B cell (primary cell): ENCODE measurements around the gene S100A10. TPM values are rescaled to one million over a fixed set of nuclear protein-coding genes. Genes with fewer than 3 reads are reported as not detected.

Experiments
- ATAC-seq: fragments of 200-7000 bp; cut with Tn5 transposase; one replicate; pipeline ENCODE4 v1.10.0; 2021; ENCODE audit warnings: low read depth, mild to moderate bottlenecking, moderate number of reproducible peaks, moderate library complexity
- CTCF ChIA-PET: fragments of 350-600 bp; sonication (Branson Sonifier 250); formaldehyde crosslinking; loops from one replicate; lab custom pipeline; 2021; ENCODE audit warnings: antibody characterized with exemption, inconsistent platforms; lab: Charles Lee
- POLR2A ChIA-PET: fragments of 350-600 bp; sonication (Branson Sonifier 250); formaldehyde crosslinking; loops from one replicate; lab custom pipeline; 2021; ENCODE audit warnings: antibody characterized with exemption; lab: Charles Lee
- DNase-seq: peaks from one replicate; pipeline ENCODE4 v3.0.0; 2013
- H2AFZ ChIP-seq: 2 replicates; pipeline ENCODE4 v1.6.1; 2012; ENCODE audit warnings: mild to moderate bottlenecking, low read depth, low read length; ENCODE audit not compliant: insufficient read depth, poor library complexity, severe bottlenecking
- H3K27ac ChIP-seq, 2 donors: 1 replicate in 1 of 2; 2 replicates in 1 of 2; pipeline ENCODE4 v1.5.1; 2012 to 2013; ENCODE audit warnings: low read length in 2 of 2, mild to moderate bottlenecking in 2 of 2, moderate library complexity in 1 of 2
- H3K27me3 ChIP-seq, 4 experiments: fragments of 200-600 bp in 1 of 4; sonication (generic) in 1 of 4; replicated peaks in 1 of 4; 1 replicate in 2 of 4; 2 replicates in 2 of 4; pipeline versions ENCODE4 v1.6.1 to v1.7.0; 2013 to 2016; ENCODE audit warnings: low read length in 3 of 4, mild to moderate bottlenecking in 2 of 4, mixed read lengths in 1 of 4, moderate library complexity in 1 of 4; ENCODE audit not compliant: insufficient read depth in 4 of 4, control insufficient read depth in 3 of 4; ENCODE audit errors: control extremely low read depth in 1 of 4
- H3K36me3 ChIP-seq, 2 experiments: replicated peaks in 1 of 2; 1 replicate in 1 of 2; 2 replicates in 1 of 2; pipeline versions ENCODE4 v1.6.1 to v1.7.1; 2013; ENCODE audit warnings: low read length in 1 of 2; ENCODE audit not compliant: insufficient read depth in 2 of 2, control insufficient read depth in 1 of 2; ENCODE audit errors: control extremely low read depth in 1 of 2, extremely low read depth in 1 of 2
- H3K4me1 ChIP-seq, 2 donors: fragments of 200-600 bp in 1 of 2; sonication (generic) in 1 of 2; 1 replicate in 1 of 2; 2 replicates in 1 of 2; pipeline versions ENCODE4 v1.5.1 to v1.6.1; 2013 to 2017; ENCODE audit warnings: low read length in 2 of 2; ENCODE audit not compliant: control insufficient read depth in 2 of 2, insufficient read depth in 2 of 2
- H3K4me2 ChIP-seq: replicated peaks from 2 replicates; pipeline ENCODE3; 2012; ENCODE audit warnings: mild to moderate bottlenecking, low read depth, low read length; ENCODE audit not compliant: poor library complexity, severe bottlenecking
- H3K4me3 ChIP-seq, 5 experiments: fragments of 200-600 bp in 1 of 5; sonication (generic) in 1 of 5; 1 replicate in 3 of 5; 2 replicates in 2 of 5; pipeline versions ENCODE4 v1.5.1 to v1.7.0; 2011 to 2016; ENCODE audit warnings: low read length in 4 of 5, mild to moderate bottlenecking in 4 of 5, low read depth in 2 of 5, control low read depth in 1 of 5, moderate library complexity in 1 of 5; ENCODE audit not compliant: insufficient read depth in 1 of 5; ENCODE audit errors: control extremely low read depth in 1 of 5, extremely low read depth in 1 of 5
- H3K79me2 ChIP-seq: fragments of 200-600 bp; sonication (generic); one replicate; pipeline ENCODE4 v1.6.0; 2016; ENCODE audit warnings: low read length; ENCODE audit not compliant: control insufficient read depth, insufficient read depth
- H3K9ac ChIP-seq: fragments of 200-600 bp; sonication (generic); 2 replicates; pipeline ENCODE4 v1.6.1; 2017; ENCODE audit warnings: mild to moderate bottlenecking, low read length, moderate library complexity
- H3K9me3 ChIP-seq, 3 donors: one replicate each; pipeline versions ENCODE4 v1.6.1 to v1.7.1; 2013; ENCODE audit warnings: low read length in 2 of 3; ENCODE audit not compliant: control insufficient read depth in 2 of 3, insufficient read depth in 1 of 3; ENCODE audit errors: control extremely low read depth in 1 of 3
- H4K20me1 ChIP-seq: 2 replicates; pipeline ENCODE4 v1.6.0; 2012; ENCODE audit warnings: mild to moderate bottlenecking, low read length; ENCODE audit not compliant: insufficient read depth, control insufficient read depth, poor library complexity, severe bottlenecking
- H3K27ac Mint-ChIP-seq: one replicate; pipeline ENCODE4 v1.8.0; 2021; ENCODE audit warnings: mixed read lengths
- H3K27me3 Mint-ChIP-seq: one replicate; pipeline ENCODE4 v1.8.0; 2021; ENCODE audit warnings: mixed read lengths
- H3K4me1 Mint-ChIP-seq: one replicate; pipeline ENCODE4 v1.8.0; 2021; ENCODE audit warnings: mixed read lengths
- H3K4me3 Mint-ChIP-seq: one replicate; pipeline ENCODE4 v1.8.0; 2021; ENCODE audit warnings: mixed read lengths
- H3K9me3 Mint-ChIP-seq: one replicate; pipeline ENCODE4 v1.8.0; 2022; ENCODE audit warnings: mixed read lengths; ENCODE audit not compliant: insufficient read depth
- CTCF ChIP-seq: fragments of 200-600 bp; IDR thresholded peaks from one replicate; pipeline ENCODE4 v1.8.0; 2022; ENCODE audit warnings: antibody characterized with exemption, mild to moderate bottlenecking
- EZH2 ChIP-seq: IDR thresholded peaks from 2 replicates; pipeline ENCODE4 v1.6.1; 2012; ENCODE audit warnings: borderline replicate concordance, low read depth, mild to moderate bottlenecking, moderate library complexity, low read length; ENCODE audit not compliant: insufficient read depth, poor library complexity, severe bottlenecking
- WGBS: methylation state at CpG from one replicate; pipeline ENCODE4 v1.1.5; 2013; ENCODE audit warnings: missing lambda C conversion rate; ENCODE audit not compliant: insufficient coverage; 5-methylcytosine and 5-hydroxymethylcytosine counted together
- intact Hi-C: fragments of 100-400 bp; cut with micrococcal nuclease; formaldehyde crosslinking; loops from one replicate; pipeline ENCODE4 v1.10.0; 2022
- polyA plus RNA-seq: library from polyadenylated mRNA; depleted of rRNA; stranded (reverse); fragments of >200 nt; gene quantifications from 2 replicates; pipeline ENCODE4 v1.2.3, GENCODE V29; 2012
- total RNA-seq, 2 donors: library from RNA; stranded (reverse); fragments of 120-200 nt in 1 of 2; gene quantifications; 1 replicate in 1 of 2; 2 replicates in 1 of 2; pipeline versions ENCODE4 v1.2.3 to v1.2.4, GENCODE V29; 2013 to 2022

The S100A10 gene
- total and polyA plus RNA-seq, 2 donors (not counting 1 experiment from before 2014, with no cell fraction given): 38.0 to 47.1 TPM

GRCh38 chr1:151939779-151940178, 53.9 kb downstream of the S100A10 start:
- WGBS: no CpG with 5 or more reads among the region's 1 CpG
- Histone ChIP-seq H3K27ac (no peak overlapping the region), H3K27me3 (peaks cover 0 to 3% (median 0%) of the 10 kb centered on the region in 4 experiments), H3K9ac (no peak overlapping the region), H3K36me3 (no peaks in the 10 kb centered on the region), H3K9me3 (no peaks in the 10 kb centered on the region), H3K4me3 (no peak overlapping the region), H2AFZ (no peak overlapping the region), H4K20me1 (no peaks in the 10 kb centered on the region), H3K4me2 (no peak overlapping the region), H3K79me2 (no peaks in the 10 kb centered on the region), H3K4me1 (peaks cover 10 to 21% of the 10 kb centered on the region in 2 donors)
- Mint-ChIP-seq H3K4me1 (peaks cover 21% of the 10 kb centered on the region), H3K9me3 (no peaks in the 10 kb centered on the region), H3K4me3 (no peak overlapping the region), H3K27me3 (peaks cover 9% of the 10 kb centered on the region), H3K27ac (no peak overlapping the region)
- intact Hi-C loops: no loop called here
- CTCF ChIA-PET: interaction anchor here (1.2 to 2.4 kb wide), 8 partner anchors 9 to 62 kb away, joined by 3 to 18 read pairs (median 6); no protein-coding TSS in a partner anchor
- POLR2A ChIA-PET: no interaction called here
- DNase-seq: no peak
- TF ChIP-seq EZH2: no peak
- TF ChIP-seq CTCF: no peak
- no peak for ATAC-seq

- intact Hi-C loops: no loop called here
- H3K9me3 ChIP-seq: no peaks in the 10 kb centered on the region
- no peaks in the 10 kb centered on the region for H3K36me3 ChIP-seq
- no peaks in the 10 kb centered on the region for H4K20me1 ChIP-seq
- 100% methylated on average over 1 of the region's 3 CpGs for WGBS
- CTCF ChIA-PET: interaction anchor here (1.1 to 2.4 kb wide), 7 partner anchors 9 to 63 kb away, joined by 3 to 18 read pairs (median 5); no protein-coding TSS in a partner anchor
- POLR2A ChIA-PET: no interaction called here
- H3K27ac ChIP-seq: no peak overlapping the region
- Mint-ChIP-seq H3K9me3 (no peaks in the 10 kb centered on the region), H3K4me1 (peaks cover 15% of the 10 kb centered on the region), H3K27me3 (peaks cover 9% of the 10 kb centered on the region), H3K27ac (no peak overlapping the region), H3K4me3 (no peak overlapping the region)
- TF ChIP-seq EZH2 (no peak), CTCF (no peak)
- no peak overlapping the region for H3K4me3 ChIP-seq
- ATAC-seq: no peak
- H2AFZ ChIP-seq: no peak overlapping the region
- H3K4me1 ChIP-seq: peaks cover 6 to 15% of the 10 kb centered on the region in 2 donors
- H3K9ac ChIP-seq: no peak overlapping the region
- peaks cover 0 to 3% (median 0%) of the 10 kb centered on the region in 4 experiments for H3K27me3 ChIP-seq
- no peak overlapping the region for H3K4me2 ChIP-seq
- no peak for DNase-seq
- no peaks in the 10 kb centered on the region for H3K79me2 ChIP-seq
Measured at GRCh38 chr1:151939141-151939540, 54.5 kb downstream of the S100A10 start.
